Activated CD4-positive, alpha-beta T cell treated with anti-CD3 and anti-CD28 coated beads, Interleukin-2, amount 10 ng/mL, durations not matched to agents 7 days and 5 days (primary cell): ENCODE measurements around the gene ING4. TPM values are rescaled to one million over a fixed set of nuclear protein-coding genes. Genes with fewer than 3 reads are reported as not detected.

Experiments used
- CTCF ChIA-PET: fragments of 350-600 bp; sonication (Branson Sonifier 250); formaldehyde crosslinking; loops from one replicate; lab custom pipeline; 2021; ENCODE audit warnings: antibody characterized with exemption; lab: Charles Lee
- POLR2A ChIA-PET: fragments of 350-600 bp; sonication (Branson Sonifier 250); formaldehyde crosslinking; loops from one replicate; lab custom pipeline; 2021; ENCODE audit warnings: antibody characterized with exemption; lab: Charles Lee
- DNase-seq: peaks from one replicate; pipeline ENCODE4 v3.0.0-alpha.2; 2020
- H3K27ac Mint-ChIP-seq: one replicate; pipeline ENCODE4 v1.8.0; 2021; ENCODE audit warnings: mild to moderate bottlenecking, moderate library complexity, mixed read lengths
- H3K27me3 Mint-ChIP-seq: one replicate; pipeline ENCODE4 v1.8.0; 2021; ENCODE audit warnings: mixed read lengths
- H3K36me3 Mint-ChIP-seq: one replicate; pipeline ENCODE4 v1.8.0; 2021; ENCODE audit warnings: low read depth, mixed read lengths
- H3K4me1 Mint-ChIP-seq: one replicate; pipeline ENCODE4 v1.8.0; 2021; ENCODE audit warnings: mixed read lengths
- H3K4me3 Mint-ChIP-seq: one replicate; pipeline ENCODE4 v1.8.0; 2021; ENCODE audit warnings: mild to moderate bottlenecking, moderate library complexity, mixed read lengths
- H3K9me3 Mint-ChIP-seq: one replicate; pipeline ENCODE4 v1.8.0; 2021; ENCODE audit warnings: mixed read lengths
- total RNA-seq, 2 experiments: library from RNA; stranded (reverse); gene quantifications; one replicate each; pipeline ENCODE4 v1.2.3, GENCODE V29; 2021

The ING4 gene
- total RNA-seq, 2 experiments from 2014 or later: 33.7 to 40.2 TPM

- Mint-ChIP-seq H3K27me3 (no peaks in the 10 kb centered on the region), H3K27ac (peak overlapping the region; percentile 90), H3K36me3 (no peaks in the 10 kb centered on the region), H3K4me3 (peak overlapping the region; percentile 48), H3K4me1 (peaks cover 48% of the 10 kb centered on the region), H3K9me3 (no peaks in the 10 kb centered on the region)
- DNase-seq: peak; percentile 57
- POLR2A ChIA-PET: interaction anchor here (1.3 kb wide), 1 partner anchor 20 kb away, joined by 4 read pairs; no protein-coding TSS in a partner anchor
- CTCF ChIA-PET: interaction anchor here (0.6 to 1.7 kb wide), 6 partner anchors 9 to 214 kb away, joined by 3 to 6 read pairs (median 3); no protein-coding TSS in a partner anchor
Measured at GRCh38 chr12:6612247-6612646, 50.7 kb downstream of the ING4 start.

- CTCF ChIA-PET: interaction anchor here (1.0 to 1.5 kb wide), 4 partner anchors 15 to 145 kb away, joined by 3 read pairs; partner anchors contain the start of genes MLF2 and ZNF384
- no peaks in the 10 kb centered on the region for H3K9me3 Mint-ChIP-seq
- no peak overlapping the region for H3K4me3 Mint-ChIP-seq
- no peak overlapping the region for H3K27ac Mint-ChIP-seq
- POLR2A ChIA-PET: interaction anchor here (1.9 kb wide), 1 partner anchor 81 kb away, joined by 7 read pairs; the partner anchor contains the start of gene ZNF384
- H3K4me1 Mint-ChIP-seq: peaks cover 48% of the 10 kb centered on the region
- H3K36me3 Mint-ChIP-seq: peaks cover 18% of the 10 kb centered on the region
- peak; percentile 39 for DNase-seq
- H3K27me3 Mint-ChIP-seq: no peaks in the 10 kb centered on the region
Measured at GRCh38 chr12:6608592-6609281, 54.2 kb downstream of the ING4 start.

- H3K4me3 Mint-ChIP-seq: no peak overlapping the region
- no peaks in the 10 kb centered on the region for H3K27me3 Mint-ChIP-seq
- DNase-seq: peak; percentile 74
- CTCF ChIA-PET: interaction anchor here (1.0 to 1.5 kb wide), 4 partner anchors 15 to 146 kb away, joined by 3 read pairs; partner anchors contain the start of genes MLF2 and ZNF384
- POLR2A ChIA-PET: interaction anchor here (1.9 kb wide), 1 partner anchor 82 kb away, joined by 7 read pairs; the partner anchor contains the start of gene ZNF384
- H3K4me1 Mint-ChIP-seq: peaks cover 49% of the 10 kb centered on the region
- H3K9me3 Mint-ChIP-seq: no peaks in the 10 kb centered on the region
- H3K27ac Mint-ChIP-seq: no peak overlapping the region
- peaks cover 25% of the 10 kb centered on the region for H3K36me3 Mint-ChIP-seq
Measured at GRCh38 chr12:6607751-6608591, 54.9 kb downstream of the ING4 start.

- H3K4me1 Mint-ChIP-seq: peaks cover 49% of the 10 kb centered on the region
Measured at GRCh38 chr12:6606331-6607131, 56.4 kb downstream of the ING4 start.

GRCh38 chr12:6605421-6606330 lies 57.2 kb downstream of the ING4 start:
- Mint-ChIP-seq H3K27ac (peak overlapping the region; percentile 87), H3K4me3 (no peak overlapping the region), H3K27me3 (no peaks in the 10 kb centered on the region), H3K9me3 (no peaks in the 10 kb centered on the region), H3K36me3 (peaks cover 47% of the 10 kb centered on the region), H3K4me1 (peaks cover 40% of the 10 kb centered on the region)
- POLR2A ChIA-PET: interaction anchor here (0.6 kb wide), 1 partner anchor 8 kb away, joined by 6 read pairs; no protein-coding TSS in a partner anchor
- CTCF ChIA-PET: interaction anchor here (0.6 to 2.4 kb wide), 7 partner anchors 9 to 77 kb away, joined by 3 to 8 read pairs (median 3); no protein-coding TSS in a partner anchor
- peak; percentile 48 for DNase-seq

More at GRCh38 chr12:6606331-6607131, 56.4 kb downstream of the ING4 start:
- CTCF ChIA-PET: interaction anchor here (0.6 to 1.5 kb wide), 6 partner anchors 8 to 78 kb away, joined by 3 to 6 read pairs (median 3); no protein-coding TSS in a partner anchor
- no peaks in the 10 kb centered on the region for H3K9me3 Mint-ChIP-seq
- POLR2A ChIA-PET: interaction anchor here (0.6 kb wide), 1 partner anchor 9 kb away, joined by 6 read pairs; no protein-coding TSS in a partner anchor
- peak overlapping the region; percentile 87 for H3K27ac Mint-ChIP-seq
- no peak overlapping the region for H3K4me3 Mint-ChIP-seq
- H3K27me3 Mint-ChIP-seq: no peaks in the 10 kb centered on the region
- DNase-seq: peak; percentile 64
- H3K36me3 Mint-ChIP-seq: peaks cover 39% of the 10 kb centered on the region

- POLR2A ChIA-PET: no interaction called here
- DNase-seq: no peak
- no peaks in the 10 kb centered on the region for H3K27me3 Mint-ChIP-seq
- peaks cover 60% of the 10 kb centered on the region for H3K36me3 Mint-ChIP-seq
- peaks cover 44% of the 10 kb centered on the region for H3K4me1 Mint-ChIP-seq
- H3K27ac Mint-ChIP-seq: peak overlapping the region; percentile 87
- CTCF ChIA-PET: interaction anchor here (0.6 to 2.7 kb wide), 7 partner anchors 9 to 268 kb away, joined by 3 to 12 read pairs (median 5); partner anchors contain the start of genes SPSB2 and VAMP1
- H3K9me3 Mint-ChIP-seq: no peaks in the 10 kb centered on the region
- H3K4me3 Mint-ChIP-seq: no peak overlapping the region
Measured at GRCh38 chr12:6604259-6605029, 58.5 kb downstream of the ING4 start.

- Mint-ChIP-seq H3K4me3 (no peak overlapping the region), H3K27ac (peak overlapping the region; percentile 88), H3K27me3 (no peaks in the 10 kb centered on the region)
Measured at GRCh38 chr12:6603095-6603567, 59.8 kb downstream of the ING4 start.

GRCh38 chr12:6602526-6602925 lies 60.4 kb downstream of the ING4 start:
- H3K27ac Mint-ChIP-seq: peak overlapping the region; percentile 88
- peaks cover 72% of the 10 kb centered on the region for H3K36me3 Mint-ChIP-seq
- H3K27me3 Mint-ChIP-seq: no peaks in the 10 kb centered on the region
- ChIA-PET CTCF (interaction anchor here (0.6 to 2.7 kb wide), 9 partner anchors 11 to 249 kb away, joined by 3 to 12 read pairs (median 3); partner anchors contain the start of genes CDCA3, MLF2 and USP5), POLR2A (interaction anchor here (0.6 kb wide), 1 partner anchor 193 kb away, joined by 3 read pairs; no protein-coding TSS in a partner anchor)
- no peaks in the 10 kb centered on the region for H3K9me3 Mint-ChIP-seq
- no peak for DNase-seq
- H3K4me1 Mint-ChIP-seq: peaks cover 46% of the 10 kb centered on the region
- no peak overlapping the region for H3K4me3 Mint-ChIP-seq

More at GRCh38 chr12:6603095-6603567, 59.8 kb downstream of the ING4 start:
- POLR2A ChIA-PET: no interaction called here
- CTCF ChIA-PET: interaction anchor here (0.6 to 2.7 kb wide), 7 partner anchors 10 to 248 kb away, joined by 3 to 12 read pairs (median 4); partner anchors contain the start of genes CDCA3 and USP5
- Mint-ChIP-seq H3K9me3 (no peaks in the 10 kb centered on the region), H3K4me1 (peaks cover 46% of the 10 kb centered on the region), H3K36me3 (peaks cover 67% of the 10 kb centered on the region)
- peak; percentile 52 for DNase-seq
